Uterus (tissue), 2 donors: ENCODE data around the gene SLC44A5.

Experiments used
- CTCF ChIP-seq, 4 experiments: fragments of 200-600 bp in 2 of 4; fragments of 450-650 bp in 2 of 4; sonication (generic) in 2 of 4; IDR thresholded peaks; one replicate each; pipeline ENCODE4 v1.5.1; 2016 to 2019; ENCODE audit warnings: antibody characterized with exemption in 4 of 4, mild to moderate bottlenecking in 2 of 4, moderate library complexity in 1 of 4
- POLR2A ChIP-seq, 2 donors: fragments of 450-650 bp; IDR thresholded peaks; one replicate each; pipeline ENCODE4 v1.6.1; 2016; ENCODE audit warnings: antibody characterized with exemption in 2 of 2, mild to moderate bottlenecking in 1 of 2, moderate library complexity in 1 of 2

- TF ChIP-seq CTCF (IDR thresholded peaks at IDR 0.05) (no peak), POLR2A (IDR thresholded peaks at IDR 0.05) (no peak)
These were observed 214.7 kb downstream of the SLC44A5 start for GRCh38 chr1:75396260-75396659.
